Left colon (tissue), 2 donors: Measurements from ENCODE around the gene SLC20A1. TPM values are rescaled to one million over a fixed set of nuclear protein-coding genes. Genes with fewer than 3 reads are reported as not detected.
"Not testable (repeated sequence)": the region's sequence is repeated elsewhere in the genome, so short reads cannot be mapped to it uniquely, and the experiment has no call there.

Experiments
- ATAC-seq: fragments of 200-7000 bp; cut with Tn5 transposase; one replicate; pipeline ENCODE4 v1.9.1; 2020; ENCODE audit warnings: mild to moderate bottlenecking, moderate library complexity
- DNase-seq, 2 donors: peaks; one replicate each; pipeline ENCODE4 v3.0.0-alpha.2; 2020
- intact Hi-C, 2 donors: fragments of 100-400 bp; cut with DNase I in 1 of 2; cut with micrococcal nuclease in 1 of 2; formaldehyde crosslinking; loops; one replicate each; pipeline versions ENCODE4 v1.11.2 to v1.14.0; 2022; cut with DNase I, micrococcal nuclease
- long read RNA-seq: library from polyadenylated mRNA; unstranded; transcript quantifications from one replicate; pipeline ENCODE4 v2.0.0, GENCODE V29; 2021
- total RNA-seq, 2 donors: library from RNA; stranded (reverse); fragmentation: NEBNext Ultra II Directional; extraction: Animal tissue kit (Norgen Biotek cat#: 25700); gene quantifications; one replicate each; pipeline ENCODE4 v1.2.1, GENCODE V29; 2021
- donor health status: DM: no; HTN: no; CAD: no.
- donor health status: DM: yes; HTN: yes; CAD: no.

The SLC20A1 gene
- 100 to 1,000 TPM in 1 of 2 donors, 10 to 100 TPM in 1; 61.6 to 128 TPM for total RNA-seq
- long read RNA-seq, transcript SLC20A1-201 (11 exons, 3,381 nt): major isoform, 41 of 63 reads
- long read RNA-seq, partial matches to known transcripts: 14 of 63 reads
- long read RNA-seq, other reads (novel, unspliced or antisense): 8 of 63 reads

- ATAC-seq (peak; percentile 84), DNase-seq (peak; percentile 94 to 96)
- intact Hi-C loops: no loop called here
Observed at GRCh38 chr2:112645310-112646101, at the start of gene SLC20A1. SLC20A1 (plus strand) TSS chr2:112645939; CDS start chr2:112646829, 890 bp downstream.

GRCh38 chr2:112597537-112598322 is 48.0 kb upstream of the SLC20A1 start:
- DNase-seq (no peak), ATAC-seq (no peak)
- intact Hi-C loops: no loop called here

GRCh38 chr2:112600634-112601033 is 45.1 kb upstream of the SLC20A1 start:
- ATAC-seq: no peak
- DNase-seq: no peak
- intact Hi-C loops: no loop called here

GRCh38 chr2:112601754-112602153 is 44.0 kb upstream of the SLC20A1 start:
- intact Hi-C loops: no loop called here
- ATAC-seq: no peak

GRCh38 chr2:112602917-112603316 is 42.8 kb upstream of the SLC20A1 start:
- intact Hi-C loops: no loop called here
- ATAC-seq (no peak), DNase-seq (no peak)

More at GRCh38 chr2:112601754-112602153, 44.0 kb upstream of the SLC20A1 start:
- no peak for DNase-seq

- no peak for ATAC-seq
- intact Hi-C loops: no loop called here
Observed at GRCh38 chr2:112603731-112604130, 42.0 kb upstream of the SLC20A1 start.

GRCh38 chr2:112604952-112605351 is 40.8 kb upstream of the SLC20A1 start:
- ATAC-seq (no peak), DNase-seq (no peak)
- intact Hi-C loops: no loop called here

More at GRCh38 chr2:112603731-112604130, 42.0 kb upstream of the SLC20A1 start:
- no peak for DNase-seq

GRCh38 chr2:112605926-112606325 is 39.8 kb upstream of the SLC20A1 start:
- intact Hi-C loops: no loop called here
- no peak for DNase-seq
- no peak for ATAC-seq

GRCh38 chr2:112606547-112606946 is 39.2 kb upstream of the SLC20A1 start:
- intact Hi-C loops: no loop called here
- DNase-seq (peak; percentile 61 to 68), ATAC-seq (peak; percentile 100)

GRCh38 chr2:112607680-112608438 is 37.9 kb upstream of the SLC20A1 start:
- intact Hi-C loops: no loop called here
- ATAC-seq (no peak), DNase-seq (no peak)

GRCh38 chr2:112609320-112609719 is 36.4 kb upstream of the SLC20A1 start:
- intact Hi-C loops, DNase-seq, ATAC-seq: not testable (repeated sequence)

GRCh38 chr2:112612283-112612682 is 33.5 kb upstream of the SLC20A1 start:
- ATAC-seq, intact Hi-C loops, DNase-seq: not testable (repeated sequence)

- peak; percentile 94 for ATAC-seq
- intact Hi-C loops: no loop called here
- peak; percentile 59 to 62 for DNase-seq
Observed at GRCh38 chr2:112614201-112614840, 31.4 kb upstream of the SLC20A1 start.

- no peak for DNase-seq
- intact Hi-C loops: no loop called here
- no peak for ATAC-seq
Observed at GRCh38 chr2:112615051-112615450, 30.7 kb upstream of the SLC20A1 start.

- intact Hi-C loops, DNase-seq, ATAC-seq: not testable (repeated sequence)
Observed at GRCh38 chr2:112615798-112616197, 29.9 kb upstream of the SLC20A1 start.

- intact Hi-C loops: no loop called here
- no peak for DNase-seq
- ATAC-seq: no peak
Observed at GRCh38 chr2:112618383-112618782, 27.4 kb upstream of the SLC20A1 start.

- intact Hi-C loops: loop anchor here in 1 of 2 donors (10.0 kb wide), 1 partner anchor 103 kb away; the partner anchor contains the start of gene NT5DC4
- ATAC-seq: no peak
- no peak for DNase-seq
Observed at GRCh38 chr2:112621790-112622527, 23.8 kb upstream of the SLC20A1 start.

GRCh38 chr2:112622528-112622849 is 23.2 kb upstream of the SLC20A1 start:
- ATAC-seq: no peak
- no peak for DNase-seq
- intact Hi-C loops: loop anchor here in 1 of 2 donors (10.0 kb wide), 1 partner anchor 102 kb away; the partner anchor contains the start of gene NT5DC4
